NCI-H2196 (cell line): ENCODE results near the gene TOMM40.
A peak's percentile ranks its signal among the peaks of the same experiment; 100 is the strongest.
"Not testable (repeated sequence)": the region's sequence is repeated elsewhere in the genome, so short reads cannot be mapped to it uniquely, and the experiment has no call there.

Experiments
- DNase-seq: peaks from one replicate; lab custom pipeline; 2025; ENCODE audit not compliant: unreplicated experiment; lab: John Stamatoyannopoulos, UW

TOMM40 gene

GRCh38 chr19:44891016-44891882, at the start of gene TOMM40:
Gene TOMM40 (plus strand): TSS chr19:44891254. CDS start chr19:44891416, 162 bp downstream.
- DNase-seq, result peak; percentile 100

- no peak for DNase-seq
These were observed 45.8 kb upstream of the TOMM40 start for GRCh38 chr19:44845286-44845611.

GRCh38 chr19:44845612-44846454, 45.2 kb upstream of the TOMM40 start, which contains the start of gene NECTIN2:
Gene NECTIN2 (plus strand): TSS chr19:44846297. CDS start chr19:44846526, 229 bp downstream.
- DNase-seq, result peak; percentile 99

GRCh38 chr19:44846455-44847143, 44.5 kb upstream of the TOMM40 start:
- DNase-seq, result no peak

GRCh38 chr19:44847144-44848035, 43.7 kb upstream of the TOMM40 start:
- peak; percentile 75 for DNase-seq

GRCh38 chr19:44848036-44848811, 42.8 kb upstream of the TOMM40 start:
- no peak for DNase-seq

GRCh38 chr19:44848812-44849447, 42.1 kb upstream of the TOMM40 start:
- no peak for DNase-seq

- DNase-seq, result peak; percentile 85
These were observed 40.4 kb upstream of the TOMM40 start for GRCh38 chr19:44850641-44851109.

GRCh38 chr19:44851427-44851826, 39.6 kb upstream of the TOMM40 start:
- no peak for DNase-seq

GRCh38 chr19:44855606-44856005, 35.4 kb upstream of the TOMM40 start:
- DNase-seq, result no peak

- no peak for DNase-seq
These were observed 34.5 kb upstream of the TOMM40 start for GRCh38 chr19:44856421-44857083.

GRCh38 chr19:44857837-44858236, 33.2 kb upstream of the TOMM40 start:
- no peak for DNase-seq

GRCh38 chr19:44861576-44861975, 29.5 kb upstream of the TOMM40 start:
- not testable (repeated sequence) for DNase-seq

- DNase-seq, result no peak
These were observed 27.1 kb upstream of the TOMM40 start for GRCh38 chr19:44863990-44864389.

GRCh38 chr19:44865196-44865767, 25.8 kb upstream of the TOMM40 start:
- no peak for DNase-seq

- DNase-seq, result peak; percentile 10
These were observed 24.4 kb upstream of the TOMM40 start for GRCh38 chr19:44866664-44867063.

GRCh38 chr19:44867578-44867977, 23.5 kb upstream of the TOMM40 start:
- DNase-seq, result no peak
